CD4-positive, alpha-beta T cell (primary cell): ENCODE data around the gene KRTAP13-4. TPM values are rescaled to one million over a fixed set of nuclear protein-coding genes. Genes with fewer than 3 reads are reported as not detected.

Experiments used
- ATAC-seq: fragments of 200-7000 bp; cut with Tn5 transposase; one replicate; pipeline ENCODE4 v1.10.0; 2022; ENCODE audit warnings: mild to moderate bottlenecking; ENCODE audit not compliant: poor library complexity
- CTCF ChIA-PET: fragments of 350-600 bp; sonication (Branson Sonifier 250); formaldehyde crosslinking; loops from one replicate; lab custom pipeline; 2021; ENCODE audit warnings: antibody characterized with exemption, inconsistent platforms; lab: Charles Lee
- POLR2A ChIA-PET: fragments of 350-600 bp; sonication (Branson Sonifier 250); formaldehyde crosslinking; loops from one replicate; lab custom pipeline; 2021; ENCODE audit warnings: antibody characterized with exemption, inconsistent platforms; lab: Charles Lee
- DNase-seq, 14 experiments: peaks; one replicate each; pipeline ENCODE4 v3.0.0-alpha.2; 2013 to 2020; ENCODE audit warnings: mixed read lengths in 2 of 14
- H3K27ac ChIP-seq, 2 donors: one replicate each; pipeline versions ENCODE4 v1.5.1 to v1.7.0; 2013; ENCODE audit warnings: low read length in 2 of 2, low read depth in 1 of 2, mild to moderate bottlenecking in 1 of 2
- H3K27me3 ChIP-seq, 2 experiments: 1 replicate in 1 of 2; 2 replicates in 1 of 2; pipeline versions ENCODE4 v1.6.1 to v1.7.0; 2013; ENCODE audit warnings: low read length in 2 of 2, control low read depth in 1 of 2, mild to moderate bottlenecking in 1 of 2, moderate library complexity in 1 of 2; ENCODE audit not compliant: insufficient read depth in 2 of 2, control insufficient read depth in 1 of 2
- H3K36me3 ChIP-seq: one replicate; pipeline ENCODE4 v1.6.1; 2013; ENCODE audit warnings: low read length, control low read depth; ENCODE audit not compliant: insufficient read depth
- H3K4me1 ChIP-seq: one replicate; pipeline ENCODE4 v1.6.1; 2013; ENCODE audit warnings: low read length, control low read depth; ENCODE audit not compliant: insufficient read depth
- H3K4me3 ChIP-seq: one replicate; pipeline ENCODE4 v1.5.1; 2013; ENCODE audit warnings: mild to moderate bottlenecking, low read length, moderate library complexity
- H3K9me3 ChIP-seq, 2 experiments: 1 replicate in 1 of 2; 2 replicates in 1 of 2; pipeline versions ENCODE4 v1.6.1 to v1.7.0; 2013; ENCODE audit warnings: low read length in 2 of 2, mild to moderate bottlenecking in 2 of 2, control low read depth in 1 of 2, moderate library complexity in 1 of 2; ENCODE audit not compliant: control insufficient read depth in 1 of 2, insufficient read depth in 1 of 2
- H3K27ac Mint-ChIP-seq: one replicate; pipeline ENCODE4 v1.8.0; 2020; ENCODE audit warnings: mixed read lengths
- H3K27me3 Mint-ChIP-seq: one replicate; pipeline ENCODE4 v1.8.0; 2021; ENCODE audit warnings: mixed read lengths
- H3K36me3 Mint-ChIP-seq: one replicate; pipeline ENCODE4 v1.8.0; 2021; ENCODE audit warnings: low read depth, mixed read lengths
- H3K4me1 Mint-ChIP-seq: one replicate; pipeline ENCODE4 v1.8.0; 2021; ENCODE audit warnings: low read depth, mixed read lengths
- H3K4me3 Mint-ChIP-seq: one replicate; pipeline ENCODE4 v1.8.0; 2020; ENCODE audit warnings: mild to moderate bottlenecking, mixed read lengths
- H3K9me3 Mint-ChIP-seq: one replicate; pipeline ENCODE4 v1.8.0; 2020; ENCODE audit warnings: mixed read lengths
- intact Hi-C, 2 experiments: fragments of 100-400 bp; cut with DNase I in 1 of 2; cut with micrococcal nuclease in 1 of 2; formaldehyde crosslinking; loops; one replicate each; pipeline versions ENCODE4 v1.15.1 to v1.9.0; 2023 to 2025; cut with DNase I, micrococcal nuclease
- total RNA-seq, 174 experiments: library from RNA in 2 of 174; stranded (reverse) in 2 of 174; gene quantifications; one replicate each; pipeline ENCODE4 v1.2.3 and lab custom pipeline; 2021 to 2026
- TF ChIP-seq, protein P1 (sequence below): fragments of 200-600 bp; IDR thresholded peaks from one replicate; pipeline ENCODE4 v1.8.0; 2022; ENCODE audit warnings: antibody characterized with exemption, mild to moderate bottlenecking

KRTAP13-4 gene
- total RNA-seq, 2 experiments from 2014 or later, result not detected

DNA sequence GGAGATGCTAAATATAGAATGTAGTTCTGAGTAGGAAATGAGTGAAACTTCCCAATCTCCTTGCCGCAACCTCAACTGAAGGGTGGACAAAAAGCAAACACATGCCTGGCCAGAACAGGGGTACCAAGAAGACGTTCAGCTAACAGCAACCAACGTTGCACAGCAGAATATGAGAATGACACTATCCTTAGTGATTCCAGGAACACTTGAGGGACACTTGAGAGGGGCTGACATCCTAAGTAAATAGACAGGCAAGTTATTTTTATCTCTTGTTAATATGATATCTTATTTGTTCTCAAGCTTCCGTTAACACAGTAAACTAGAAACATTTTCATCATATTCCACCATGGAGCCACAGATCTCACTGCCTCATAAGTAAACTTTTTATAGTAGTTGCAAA lies 49.2 kb downstream of the KRTAP13-4 start:
- ChIA-PET POLR2A (no interaction called here), CTCF (no interaction called here)
- Histone ChIP-seq H3K27me3 (no peaks in the 10 kb centered on the region), H3K9me3 (no peaks in the 10 kb centered on the region), H3K36me3 (no peaks in the 10 kb centered on the region), H3K27ac (no peak overlapping the region), H3K4me3 (no peak overlapping the region), H3K4me1 (no peaks in the 10 kb centered on the region)
- ATAC-seq, result no peak
- no peaks in the 10 kb centered on the region for H3K4me1 Mint-ChIP-seq
- H3K9me3 Mint-ChIP-seq, result no peaks in the 10 kb centered on the region
- H3K27me3 Mint-ChIP-seq, result peaks cover 6% of the 10 kb centered on the region
- H3K27ac Mint-ChIP-seq, result no peak overlapping the region
- no peaks in the 10 kb centered on the region for H3K36me3 Mint-ChIP-seq
- TF ChIP-seq, protein P1, sequence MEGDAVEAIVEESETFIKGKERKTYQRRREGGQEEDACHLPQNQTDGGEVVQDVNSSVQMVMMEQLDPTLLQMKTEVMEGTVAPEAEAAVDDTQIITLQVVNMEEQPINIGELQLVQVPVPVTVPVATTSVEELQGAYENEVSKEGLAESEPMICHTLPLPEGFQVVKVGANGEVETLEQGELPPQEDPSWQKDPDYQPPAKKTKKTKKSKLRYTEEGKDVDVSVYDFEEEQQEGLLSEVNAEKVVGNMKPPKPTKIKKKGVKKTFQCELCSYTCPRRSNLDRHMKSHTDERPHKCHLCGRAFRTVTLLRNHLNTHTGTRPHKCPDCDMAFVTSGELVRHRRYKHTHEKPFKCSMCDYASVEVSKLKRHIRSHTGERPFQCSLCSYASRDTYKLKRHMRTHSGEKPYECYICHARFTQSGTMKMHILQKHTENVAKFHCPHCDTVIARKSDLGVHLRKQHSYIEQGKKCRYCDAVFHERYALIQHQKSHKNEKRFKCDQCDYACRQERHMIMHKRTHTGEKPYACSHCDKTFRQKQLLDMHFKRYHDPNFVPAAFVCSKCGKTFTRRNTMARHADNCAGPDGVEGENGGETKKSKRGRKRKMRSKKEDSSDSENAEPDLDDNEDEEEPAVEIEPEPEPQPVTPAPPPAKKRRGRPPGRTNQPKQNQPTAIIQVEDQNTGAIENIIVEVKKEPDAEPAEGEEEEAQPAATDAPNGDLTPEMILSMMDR, result no peak
- DNase-seq, result no peak
- intact Hi-C loops, result no loop called here
- no peak overlapping the region for H3K4me3 Mint-ChIP-seq

DNA sequence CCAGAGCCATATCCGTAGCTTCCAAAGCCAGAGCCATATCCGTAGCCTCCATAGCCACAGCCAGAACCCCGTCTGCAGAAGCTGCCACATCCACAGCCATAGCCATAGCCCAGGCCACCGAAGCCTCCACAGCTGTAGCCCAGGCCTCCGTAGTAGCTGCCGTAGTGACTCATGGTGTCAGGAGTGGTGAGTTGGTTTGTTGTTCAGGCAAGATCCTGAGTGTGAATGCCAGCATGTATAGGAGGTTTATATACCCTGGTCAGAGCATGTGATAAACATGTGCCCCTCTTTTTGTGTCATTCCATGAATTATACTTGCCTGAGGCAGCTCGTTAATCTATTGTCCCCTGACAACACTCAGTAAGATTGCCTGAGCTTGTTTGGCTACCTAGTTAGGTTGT lies 50.1 kb downstream of the KRTAP13-4 start, which contains the start of gene KRTAP19-1:
Gene KRTAP19-1, minus strand, starts transcription at position 223 of the 400 bp plus-strand sequence. Its CDS starts 50 bp downstream, at position 173.
- Histone ChIP-seq H3K27me3 (no peaks in the 10 kb centered on the region), H3K4me1 (no peaks in the 10 kb centered on the region), H3K4me3 (no peak within 1 kb of the TSS), H3K27ac (no peak within 1 kb of the TSS), H3K9me3 (no peaks in the 10 kb centered on the region), H3K36me3 (no peaks in the 10 kb centered on the region)
- Mint-ChIP-seq H3K27ac (no peak within 1 kb of the TSS), H3K4me1 (no peaks in the 10 kb centered on the region), H3K27me3 (peaks cover 6% of the 10 kb centered on the region), H3K9me3 (no peaks in the 10 kb centered on the region), H3K4me3 (no peak within 1 kb of the TSS), H3K36me3 (no peaks in the 10 kb centered on the region)
- DNase-seq, result no peak
- TF ChIP-seq, protein P1, result no peak
- intact Hi-C loops, result no loop called here
- ATAC-seq, result no peak
- CTCF ChIA-PET, result no interaction called here
- POLR2A ChIA-PET, result no interaction called here

Other genes with a start within 250 kb of the KRTAP13-4 start
- gene CLDN8, start 214.1 kb upstream of the KRTAP13-4 start, total RNA-seq, result not detected
- not detected for gene KRTAP24-1, start 147.3 kb upstream of the KRTAP13-4 start, total RNA-seq
- not detected for gene KRTAP25-1, start 140.7 kb upstream of the KRTAP13-4 start, total RNA-seq
- not detected for gene KRTAP26-1, start 109.9 kb upstream of the KRTAP13-4 start, total RNA-seq
- gene KRTAP27-1, start 92.5 kb upstream of the KRTAP13-4 start, total RNA-seq, result not detected
- not detected for gene KRTAP23-1, start 81.6 kb upstream of the KRTAP13-4 start, total RNA-seq
- gene KRTAP13-2, start 57.9 kb upstream of the KRTAP13-4 start, total RNA-seq, result not detected
- gene KRTAP13-1, start 34.2 kb upstream of the KRTAP13-4 start, total RNA-seq, result not detected
- gene KRTAP13-3, start 4.3 kb upstream of the KRTAP13-4 start, total RNA-seq, result not detected
- gene KRTAP15-1, start 10.1 kb downstream of the KRTAP13-4 start, total RNA-seq, result not detected
- not detected for gene KRTAP19-1, start 50.1 kb downstream of the KRTAP13-4 start, total RNA-seq
- gene KRTAP19-2, start 57.2 kb downstream of the KRTAP13-4 start, total RNA-seq, result not detected
- not detected for gene KRTAP19-3, start 61.8 kb downstream of the KRTAP13-4 start, total RNA-seq
- not detected for gene KRTAP19-4, start 66.9 kb downstream of the KRTAP13-4 start, total RNA-seq
- gene KRTAP19-5, start 71.9 kb downstream of the KRTAP13-4 start, total RNA-seq, result not detected
- not detected for gene KRTAP19-6, start 111.6 kb downstream of the KRTAP13-4 start, total RNA-seq
- gene KRTAP19-7, start 131.1 kb downstream of the KRTAP13-4 start, total RNA-seq, result not detected
- gene KRTAP22-2, start 160.2 kb downstream of the KRTAP13-4 start, total RNA-seq, result not detected
- not detected for gene KRTAP6-3, start 162.2 kb downstream of the KRTAP13-4 start, total RNA-seq
- not detected for gene KRTAP6-2, start 168.7 kb downstream of the KRTAP13-4 start, total RNA-seq
- gene KRTAP22-1, start 170.9 kb downstream of the KRTAP13-4 start, total RNA-seq, result not detected
- gene KRTAP6-1, start 183.7 kb downstream of the KRTAP13-4 start, total RNA-seq, result not detected
- gene KRTAP20-1, start 186.2 kb downstream of the KRTAP13-4 start, total RNA-seq, result not detected
- not detected for gene KRTAP20-4, start 190.4 kb downstream of the KRTAP13-4 start, total RNA-seq
- gene KRTAP20-2, start 205.0 kb downstream of the KRTAP13-4 start, total RNA-seq, result not detected
- gene KRTAP20-3, start 212.6 kb downstream of the KRTAP13-4 start, total RNA-seq, result not detected